Heart left ventricle (tissue), 16 donors: Measurements from ENCODE around the gene MB21D2. TPM values are rescaled to one million over a fixed set of nuclear protein-coding genes. Genes with fewer than 3 reads are reported as not detected.

Source experiments
- ATAC-seq, 4 donors: fragments of 200-7000 bp; cut with Tn5 transposase; one replicate each; pipeline ENCODE4 v1.9.1; 2020 to 2022; ENCODE audit warnings: moderate library complexity in 4 of 4, mild to moderate bottlenecking in 3 of 4, moderate number of reproducible peaks in 1 of 4
- DNase-seq, 5 donors: peaks; one replicate each; pipeline ENCODE4 v3.0.0-alpha.2; 2020
- H3K27ac ChIP-seq, 12 donors: fragments of 200-600 bp; sonication (generic) in 4 of 12; one replicate each; pipeline versions ENCODE4 v1.5.0 to v1.8.0; 2016 to 2022; ENCODE audit warnings: mild to moderate bottlenecking in 2 of 12
- H3K27me3 ChIP-seq, 9 donors: fragments of 200-600 bp; sonication (generic) in 2 of 9; one replicate each; pipeline versions ENCODE4 v1.5.1 to v1.8.0; 2016 to 2022; ENCODE audit warnings: mild to moderate bottlenecking in 3 of 9
- H3K36me3 ChIP-seq, 9 donors: fragments of 200-600 bp; sonication (generic) in 2 of 9; one replicate each; pipeline versions ENCODE4 v1.5.0 to v1.8.0; 2018 to 2022; ENCODE audit warnings: mild to moderate bottlenecking in 2 of 9
- H3K4me1 ChIP-seq, 12 donors: fragments of 200-600 bp; sonication (generic) in 4 of 12; one replicate each; pipeline versions ENCODE4 v1.5.0 to v1.8.0; 2016 to 2022; ENCODE audit warnings: mild to moderate bottlenecking in 3 of 12
- H3K4me3 ChIP-seq, 12 donors: fragments of 200-600 bp; sonication (generic) in 4 of 12; one replicate each; pipeline versions ENCODE4 v1.5.0 to v1.8.0; 2017 to 2022; ENCODE audit warnings: mild to moderate bottlenecking in 9 of 12, moderate library complexity in 4 of 12
- H3K9me3 ChIP-seq, 12 donors: fragments of 200-600 bp; sonication (generic) in 4 of 12; one replicate each; pipeline versions ENCODE4 v1.5.0 to v1.8.0; 2016 to 2022; ENCODE audit warnings: mild to moderate bottlenecking in 1 of 12
- CTCF ChIP-seq, 12 donors: fragments of 200-600 bp; sonication (generic) in 4 of 12; IDR thresholded peaks; one replicate each; pipeline versions ENCODE4 v1.5.0 to v1.8.0; 2018 to 2022; ENCODE audit warnings: antibody characterized with exemption in 12 of 12, mild to moderate bottlenecking in 5 of 12
- POLR2A ChIP-seq, 2 donors: fragments of 450-650 bp; IDR thresholded peaks; one replicate each; pipeline ENCODE4 v1.6.1; 2017; ENCODE audit warnings: antibody characterized with exemption in 2 of 2, mild to moderate bottlenecking in 2 of 2, moderate library complexity in 2 of 2
- WGBS, 4 donors: extraction: QIAGEN DNeasy Blood & Tissue Kit in 2 of 4; methylation state at CpG; one replicate each; pipeline versions ENCODE4 v1.1.5 to v1.1.7; 2013 to 2018; 5-methylcytosine and 5-hydroxymethylcytosine counted together
- intact Hi-C, 10 donors: fragments of 100-400 bp; cut with DNase I; formaldehyde crosslinking; loops; one replicate each; pipeline versions ENCODE4 v1.11.1 to v1.14.2; 2022
- polyA plus RNA-seq, 2 donors: library from polyadenylated mRNA; stranded (reverse); fragments of 200-250 nt; gene quantifications; one replicate each; pipeline ENCODE4 v1.2.3, GENCODE V29; 2013
- total RNA-seq, 9 donors: library from RNA; depleted of rRNA in 2 of 9; stranded (reverse); fragments of >200 nt in 2 of 9; fragmentation: NEBNext Ultra II Directional in 3 of 9; extraction: Animal tissue kit (Norgen Biotek cat#: 25700) in 3 of 9; gene quantifications; one replicate each; pipeline versions ENCODE4 v1.1.0 to v1.2.4, GENCODE V29; 2016 to 2023
- donor health status: ischemic (EF 13 %, LVEDD 7.1; RV severe dilation, severe dysfunction).
- donor health status: healthy with polysubstance abuse.
- donor health status: DM: no; HTN: yes; CAD: no.
- donor health status: DM: no; HTN: no; CAD: no.
- donor health status: ischemic (EF 25% LVEDD 6.9; RV normal size, moderate dysfunction).
- donor health status: ischemic (EF 25% LVEDD 5.7; RV mildly dilated, moderate dysfunction).
- donor health status: healthy.
- donor health status: DM: yes; HTN: yes; CAD: no.
- donor health status: ischemic (EF 35%, LVEDD 5.7; RV mildly dilated, moderate dysfunction).
- donor health status: nonischemic (EF 11% LVEDD 7.7; RV severe dilation, severe dysfunction).
- donor health status: DM: yes; HTN: yes; CAD: no.
- donor health status: PGD.
- donor health status: ischemic (EF 29% LVEDD 5.4; RV normal size, mild dysfunction).
- donor health status: nonischemic (EF 23%, LVEDD 6.1; RV moderate dilation, normal function).

The MB21D2 gene
- total and polyA plus RNA-seq, 11 donors, result 0.91 to 5.0 (median 3.1) TPM

- H3K4me3 ChIP-seq, result no peak overlapping the region
- intact Hi-C loops, result no loop called here
- no peaks in the 10 kb centered on the region for H3K27me3 ChIP-seq
- H3K9me3 ChIP-seq, result no peaks in the 10 kb centered on the region
- no peak for TF ChIP-seq POLR2A (IDR thresholded peaks at IDR 0.05)
- no peak for TF ChIP-seq CTCF (IDR thresholded peaks at IDR 0.05)
- no peak overlapping the region for H3K27ac ChIP-seq
- no peak for ATAC-seq
- DNase-seq, result no peak
- H3K36me3 ChIP-seq, result no peaks in the 10 kb centered on the region
- H3K4me1 ChIP-seq, result peaks cover 0 to 10% (median 0%) of the 10 kb centered on the region in 12 donors
- WGBS, 4 donors, result 91 to 96% (median 94%) methylated on average over 9 of the region's 9 CpGs
Observed at GRCh38 chr3:192933259-192933658, 15.6 kb upstream of the MB21D2 start.

- no peak overlapping the region for H3K4me3 ChIP-seq
- no peak for ATAC-seq
- H3K27me3 ChIP-seq, result no peaks in the 10 kb centered on the region
- no peaks in the 10 kb centered on the region for H3K9me3 ChIP-seq
- TF ChIP-seq CTCF (IDR thresholded peaks at IDR 0.05), result no peak
- no peak for TF ChIP-seq POLR2A (IDR thresholded peaks at IDR 0.05)
- intact Hi-C loops, result no loop called here
- 93 to 99% (median 94%) methylated on average over 3 of the region's 3 CpGs for WGBS, 4 donors
- H3K27ac ChIP-seq, result no peak overlapping the region
- H3K4me1 ChIP-seq, result peaks cover 0 to 10% (median 0%) of the 10 kb centered on the region in 12 donors
- DNase-seq, result no peak
- H3K36me3 ChIP-seq, result no peaks in the 10 kb centered on the region
Observed at GRCh38 chr3:192931825-192932224, 14.2 kb upstream of the MB21D2 start.

GRCh38 chr3:192930577-192930976, 12.9 kb upstream of the MB21D2 start:
- H3K27ac ChIP-seq, result peak overlapping the region in 1 of 12 donors; percentile 57
- peaks cover 0 to 10% (median 0%) of the 10 kb centered on the region in 12 donors for H3K4me1 ChIP-seq
- DNase-seq (no peak), ATAC-seq (no peak)
- no peaks in the 10 kb centered on the region for H3K9me3 ChIP-seq
- H3K4me3 ChIP-seq, result no peak overlapping the region
- WGBS, 4 donors, result 86 to 97% (median 93%) methylated on average over 1 of the region's 1 CpG
- no peaks in the 10 kb centered on the region for H3K27me3 ChIP-seq
- intact Hi-C loops, result no loop called here
- TF ChIP-seq CTCF (IDR thresholded peaks at IDR 0.05), result no peak
- no peak for TF ChIP-seq POLR2A (IDR thresholded peaks at IDR 0.05)
- H3K36me3 ChIP-seq, result no peaks in the 10 kb centered on the region

GRCh38 chr3:192929755-192930547, 12.3 kb upstream of the MB21D2 start:
- no peaks in the 10 kb centered on the region for H3K27me3 ChIP-seq
- no peaks in the 10 kb centered on the region for H3K36me3 ChIP-seq
- TF ChIP-seq CTCF (IDR thresholded peaks at IDR 0.05) (no peak), POLR2A (IDR thresholded peaks at IDR 0.05) (no peak)
- H3K9me3 ChIP-seq, result no peaks in the 10 kb centered on the region
- peak overlapping the region in 1 of 12 donors; percentile 61 for H3K27ac ChIP-seq
- no peak for DNase-seq
- intact Hi-C loops, result loop anchor here in 1 of 10 donors (10.0 kb wide), 1 partner anchor 105 kb away; no protein-coding TSS in a partner anchor
- H3K4me1 ChIP-seq, result peaks cover 0 to 10% (median 0%) of the 10 kb centered on the region in 12 donors
- 83 to 88% (median 87%) methylated on average over 9 of the region's 9 CpGs for WGBS, 4 donors
- H3K4me3 ChIP-seq, result no peak overlapping the region
- ATAC-seq, result peak in 2 of 4 donors; percentile 36 to 45
